Omental fat pad (tissue), 4 donors: ENCODE results near the gene PRKAG2. TPM values are rescaled to one million over a fixed set of nuclear protein-coding genes. Genes with fewer than 3 reads are reported as not detected.

Experiments used
- ATAC-seq: fragments of 150-250 bp; one replicate; pipeline ENCODE4 v1.9.1; 2016; ENCODE audit warnings: mild to moderate bottlenecking, moderate library complexity; ENCODE audit not compliant: low FRiP score
- DNase-seq: peaks from one replicate; pipeline ENCODE4 v3.0.0-alpha.2; 2019; ENCODE audit warnings: low spot score
- total RNA-seq, 4 donors: library from RNA; depleted of rRNA; stranded (reverse); fragments of >200 nt; gene quantifications; one replicate each; pipeline ENCODE4 v1.1.0, GENCODE V29; 2016
- TF ChIP-seq, protein P1 (sequence below), 3 donors: fragments of 450-650 bp; IDR thresholded peaks; one replicate each; pipeline ENCODE4 v1.5.1; 2016 to 2017; ENCODE audit warnings: antibody characterized with exemption in 3 of 3, mild to moderate bottlenecking in 3 of 3, moderate library complexity in 2 of 3

The PRKAG2 gene
- total RNA-seq, 4 donors from 2014 or later, result 31.6 to 49.5 (median 36.9) TPM

DNA sequence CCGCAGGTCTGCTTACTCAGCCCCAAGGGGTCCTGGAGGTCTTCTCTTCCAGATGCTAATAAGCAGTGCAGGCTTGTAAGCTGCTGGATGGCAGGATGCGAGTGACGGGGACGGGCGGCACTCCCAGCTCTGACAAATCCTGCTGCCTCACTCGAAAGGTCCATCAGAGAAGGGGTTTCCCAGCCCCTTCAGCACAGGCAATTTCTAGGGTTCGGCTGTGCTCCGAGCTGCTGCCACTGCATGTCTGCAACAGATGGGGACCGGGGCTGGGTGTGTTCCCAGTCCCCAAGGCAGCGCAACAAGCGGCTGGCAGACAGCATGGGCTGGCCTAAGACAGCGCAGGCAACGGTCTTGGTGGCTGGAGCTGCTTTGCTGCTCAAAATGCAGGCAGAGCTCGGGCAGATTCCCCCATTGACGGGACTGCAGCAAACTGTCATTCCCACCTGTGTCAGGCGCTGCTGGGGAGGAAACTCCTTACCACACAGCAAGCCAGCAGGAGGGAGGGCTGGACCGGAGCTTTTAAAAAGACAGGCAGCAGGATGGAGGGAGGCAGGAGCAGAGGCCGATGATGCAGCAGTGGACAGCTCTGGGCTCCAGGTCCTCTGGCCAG, 62.4 kb downstream of the PRKAG2 start:
- TF ChIP-seq, protein P1, sequence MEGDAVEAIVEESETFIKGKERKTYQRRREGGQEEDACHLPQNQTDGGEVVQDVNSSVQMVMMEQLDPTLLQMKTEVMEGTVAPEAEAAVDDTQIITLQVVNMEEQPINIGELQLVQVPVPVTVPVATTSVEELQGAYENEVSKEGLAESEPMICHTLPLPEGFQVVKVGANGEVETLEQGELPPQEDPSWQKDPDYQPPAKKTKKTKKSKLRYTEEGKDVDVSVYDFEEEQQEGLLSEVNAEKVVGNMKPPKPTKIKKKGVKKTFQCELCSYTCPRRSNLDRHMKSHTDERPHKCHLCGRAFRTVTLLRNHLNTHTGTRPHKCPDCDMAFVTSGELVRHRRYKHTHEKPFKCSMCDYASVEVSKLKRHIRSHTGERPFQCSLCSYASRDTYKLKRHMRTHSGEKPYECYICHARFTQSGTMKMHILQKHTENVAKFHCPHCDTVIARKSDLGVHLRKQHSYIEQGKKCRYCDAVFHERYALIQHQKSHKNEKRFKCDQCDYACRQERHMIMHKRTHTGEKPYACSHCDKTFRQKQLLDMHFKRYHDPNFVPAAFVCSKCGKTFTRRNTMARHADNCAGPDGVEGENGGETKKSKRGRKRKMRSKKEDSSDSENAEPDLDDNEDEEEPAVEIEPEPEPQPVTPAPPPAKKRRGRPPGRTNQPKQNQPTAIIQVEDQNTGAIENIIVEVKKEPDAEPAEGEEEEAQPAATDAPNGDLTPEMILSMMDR (IDR thresholded peaks at IDR 0.05), result no peak
- DNase-seq, result no peak
- ATAC-seq, result no peak

DNA sequence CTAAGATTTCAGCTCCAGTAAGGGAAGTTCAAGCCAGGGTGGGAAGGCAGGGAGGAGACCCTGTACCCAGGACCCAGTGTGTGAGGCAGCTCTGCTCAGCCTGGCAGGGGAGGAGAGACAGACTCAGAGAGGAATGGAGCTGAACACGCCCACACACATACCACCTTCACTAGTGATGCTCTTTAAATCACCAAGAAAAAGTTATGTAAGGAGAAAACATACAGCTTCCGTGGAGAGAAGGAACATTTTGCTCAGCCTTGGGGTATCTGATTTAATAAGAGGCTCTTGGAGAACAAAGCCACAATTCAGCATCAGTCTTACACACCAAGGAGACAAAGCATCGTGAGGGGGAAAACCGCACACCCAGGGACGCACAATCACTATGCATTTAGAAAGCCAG, 62.9 kb downstream of the PRKAG2 start:
- TF ChIP-seq, protein P1 (IDR thresholded peaks at IDR 0.05), result no peak
- no peak for ATAC-seq

DNA sequence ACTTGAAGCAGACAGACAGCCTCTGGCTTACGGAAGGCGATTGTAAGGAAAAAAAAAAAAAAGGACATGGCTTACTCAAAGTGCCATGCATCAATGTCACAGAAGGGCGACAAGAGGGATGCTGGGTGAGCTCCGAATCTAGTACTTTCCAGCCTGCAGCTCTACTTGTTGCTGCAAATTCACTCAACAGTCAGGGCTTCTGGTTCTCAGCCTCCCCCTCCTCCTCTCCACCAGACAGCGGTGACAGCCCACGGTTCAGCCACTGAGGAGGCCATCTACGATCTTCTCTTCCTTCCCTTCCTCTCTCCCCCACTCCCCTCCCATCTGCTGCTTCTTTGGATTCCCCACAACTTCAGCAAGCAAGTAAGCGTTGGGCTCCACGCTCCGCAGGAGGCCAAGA, 63.5 kb downstream of the PRKAG2 start:
- DNase-seq, result no peak
- TF ChIP-seq, protein P1 (IDR thresholded peaks at IDR 0.05), result no peak

More for the DNA sequence above, 62.9 kb downstream of the PRKAG2 start:
- DNase-seq, result no peak

DNA sequence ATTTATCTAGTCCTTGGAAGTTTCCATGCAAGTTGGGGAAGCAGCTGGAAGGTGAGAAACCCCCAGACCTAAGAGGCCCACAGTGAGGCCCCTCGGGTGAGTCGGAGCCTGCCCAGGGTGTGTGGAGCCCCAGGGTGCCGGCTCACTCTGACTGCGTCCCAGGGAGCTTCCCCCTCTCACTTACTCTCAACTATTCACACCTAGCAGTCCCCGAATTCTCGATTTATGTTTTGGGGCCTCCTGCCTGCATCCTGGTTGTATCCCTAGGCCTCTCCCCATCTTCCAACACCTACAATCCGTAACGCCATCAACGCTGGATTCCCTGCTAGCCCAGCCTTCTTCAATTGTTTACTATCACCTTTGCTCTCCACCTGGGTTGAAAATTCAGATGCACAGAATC, 63.9 kb downstream of the PRKAG2 start:
- DNase-seq (no peak), ATAC-seq (no peak)
- TF ChIP-seq, protein P1 (IDR thresholded peaks at IDR 0.05), result no peak

More for the DNA sequence above, 63.5 kb downstream of the PRKAG2 start:
- no peak for ATAC-seq

DNA sequence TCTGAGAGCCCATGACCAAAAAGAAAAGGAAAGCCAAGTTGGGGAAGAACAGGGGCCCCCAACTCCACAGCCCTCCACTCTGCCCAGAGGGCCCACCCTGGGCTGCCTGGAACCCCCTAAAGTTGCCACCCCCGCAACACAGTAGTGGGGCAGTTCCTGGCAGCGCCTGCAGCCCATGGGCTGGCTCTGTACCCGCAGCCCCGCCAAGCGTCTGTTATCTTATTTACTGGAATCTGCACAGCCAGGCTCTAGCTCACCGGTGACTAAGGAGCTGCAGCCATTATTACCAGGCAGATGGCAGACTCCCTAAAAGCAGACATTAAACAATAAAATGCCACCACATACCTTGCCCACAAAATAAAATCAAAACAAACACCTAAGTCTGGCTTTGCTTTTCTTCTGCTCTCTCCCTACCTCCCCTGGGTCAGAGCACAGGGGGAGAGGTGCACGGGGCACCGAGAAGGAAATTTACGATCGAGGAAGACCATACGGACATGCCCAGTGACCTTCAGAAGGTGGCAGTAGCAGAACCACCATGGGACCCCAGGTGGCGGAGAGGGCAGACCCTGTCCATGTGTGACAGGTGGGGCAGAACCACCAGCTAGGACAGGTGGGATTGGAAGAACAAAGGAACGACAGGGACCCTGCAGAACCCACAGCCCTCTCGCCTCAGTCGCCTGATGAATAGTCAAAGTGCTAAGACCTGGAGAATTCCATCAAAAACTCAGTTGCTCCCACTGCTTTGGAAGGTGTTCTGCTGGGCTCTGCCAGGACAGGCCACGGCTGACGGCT, 66.3 kb downstream of the PRKAG2 start:
- no peak for DNase-seq
- TF ChIP-seq, protein P1 (IDR thresholded peaks at IDR 0.05), result no peak
- ATAC-seq, result no peak

DNA sequence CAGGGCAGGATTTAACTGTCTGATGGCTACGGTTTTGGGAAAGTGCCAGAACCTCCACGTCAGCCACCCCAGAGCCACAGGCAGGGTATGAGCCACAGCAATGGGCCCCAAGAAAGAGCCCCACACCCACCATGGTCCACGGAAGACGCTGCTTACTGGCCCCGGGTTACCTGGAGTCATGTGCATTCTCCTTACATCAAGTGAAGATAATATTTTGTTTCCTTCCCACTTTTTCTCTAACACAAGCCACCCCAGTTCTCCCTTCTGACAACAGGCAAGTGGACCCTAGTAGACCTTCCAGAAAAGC, 67.1 kb downstream of the PRKAG2 start:
- DNase-seq (no peak), ATAC-seq (no peak)
- TF ChIP-seq, protein P1 (IDR thresholded peaks at IDR 0.05), result no peak
